Measurements from ENCODE around the gene HTRA3.
A peak's percentile ranks its signal among the peaks of the same experiment; 100 is the strongest.

DNA sequence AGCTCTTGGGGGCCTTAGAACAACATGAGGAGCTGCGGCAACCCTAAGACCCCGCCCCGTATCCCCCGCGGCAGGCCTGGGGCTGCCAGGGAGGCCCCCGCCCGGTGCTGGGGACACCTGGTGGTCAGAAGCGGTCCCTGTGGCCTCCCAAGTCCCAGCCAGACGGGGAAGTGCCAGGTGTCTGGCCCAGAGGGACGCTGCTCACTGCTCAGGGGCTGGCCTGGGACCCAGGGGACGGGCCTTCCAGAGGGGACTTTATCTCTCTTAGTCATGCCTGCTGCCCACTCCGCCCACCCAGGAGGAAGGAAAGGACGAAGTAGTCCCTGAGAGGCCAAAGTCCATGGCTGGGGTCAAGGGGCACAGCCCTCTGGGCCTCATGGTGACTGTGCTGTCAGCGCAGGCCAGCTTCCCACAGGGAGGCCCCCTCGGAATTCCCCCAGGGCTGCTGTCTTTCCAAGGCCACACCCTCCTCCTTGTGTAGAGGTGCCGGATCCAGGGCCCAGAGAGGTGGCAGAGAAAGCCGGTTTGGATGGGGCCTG, 31.0 kb upstream of the HTRA3 start:
- TF ChIP-seq, protein P1, sequence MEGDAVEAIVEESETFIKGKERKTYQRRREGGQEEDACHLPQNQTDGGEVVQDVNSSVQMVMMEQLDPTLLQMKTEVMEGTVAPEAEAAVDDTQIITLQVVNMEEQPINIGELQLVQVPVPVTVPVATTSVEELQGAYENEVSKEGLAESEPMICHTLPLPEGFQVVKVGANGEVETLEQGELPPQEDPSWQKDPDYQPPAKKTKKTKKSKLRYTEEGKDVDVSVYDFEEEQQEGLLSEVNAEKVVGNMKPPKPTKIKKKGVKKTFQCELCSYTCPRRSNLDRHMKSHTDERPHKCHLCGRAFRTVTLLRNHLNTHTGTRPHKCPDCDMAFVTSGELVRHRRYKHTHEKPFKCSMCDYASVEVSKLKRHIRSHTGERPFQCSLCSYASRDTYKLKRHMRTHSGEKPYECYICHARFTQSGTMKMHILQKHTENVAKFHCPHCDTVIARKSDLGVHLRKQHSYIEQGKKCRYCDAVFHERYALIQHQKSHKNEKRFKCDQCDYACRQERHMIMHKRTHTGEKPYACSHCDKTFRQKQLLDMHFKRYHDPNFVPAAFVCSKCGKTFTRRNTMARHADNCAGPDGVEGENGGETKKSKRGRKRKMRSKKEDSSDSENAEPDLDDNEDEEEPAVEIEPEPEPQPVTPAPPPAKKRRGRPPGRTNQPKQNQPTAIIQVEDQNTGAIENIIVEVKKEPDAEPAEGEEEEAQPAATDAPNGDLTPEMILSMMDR (IDR thresholded peaks at IDR 0.05), result peak in 1 of 4 experiments; percentile 10
- TF ChIP-seq POLR2A (IDR thresholded peaks at IDR 0.05), result no peak
